ENCODE measurements around the gene ERCC5.

GRCh38 chr13:102905905-102906771 is 60.3 kb downstream of the ERCC5 start:
- no peak for TF ChIP-seq CTCF (IDR thresholded peaks at IDR 0.05)
- TF ChIP-seq EZH2 (IDR thresholded peaks at IDR 0.05; ENCODE audit: borderline replicate concordance, insufficient read depth, low read depth, low read length, poor library complexity, severe bottlenecking) = no peak
